ENCODE data around the gene C18orf54.

The C18orf54 gene

GRCh38 chr18:54387631-54388030 lies 29.9 kb downstream of the C18orf54 start:
- TF ChIP-seq CTCF (IDR thresholded peaks at IDR 0.05; ENCODE audit: low read depth, low read length) = no peak
- in situ Hi-C loops (cut with HindIII; ENCODE audit: low sequenced_read_pairs) = no loop called here
- DNase-seq (ENCODE audit: low read depth, low spot score) = no peak
- no peak overlapping the region for H3K4me3 ChIP-seq (ENCODE audit: low read depth, low read length)

- no peak for TF ChIP-seq CTCF (IDR thresholded peaks at IDR 0.05; ENCODE audit: low read depth, low read length)
- in situ Hi-C loops (cut with HindIII; ENCODE audit: low sequenced_read_pairs) = no loop called here
- DNase-seq (ENCODE audit: low read depth, low spot score) = peak; percentile 90
- H3K4me3 ChIP-seq (ENCODE audit: low read depth, low read length) = no peak overlapping the region
Observed at GRCh38 chr18:54388203-54389142, 30.8 kb downstream of the C18orf54 start.

GRCh38 chr18:54389143-54389505 lies 31.4 kb downstream of the C18orf54 start:
- TF ChIP-seq CTCF (IDR thresholded peaks at IDR 0.05; ENCODE audit: low read depth, low read length) = no peak
- H3K4me3 ChIP-seq (ENCODE audit: low read depth, low read length) = no peak overlapping the region
- DNase-seq (ENCODE audit: low read depth, low spot score) = no peak
- in situ Hi-C loops (cut with HindIII; ENCODE audit: low sequenced_read_pairs) = no loop called here

- DNase-seq (ENCODE audit: low read depth, low spot score) = no peak
- TF ChIP-seq CTCF (IDR thresholded peaks at IDR 0.05; ENCODE audit: low read depth, low read length) = no peak
- in situ Hi-C loops (cut with HindIII; ENCODE audit: low sequenced_read_pairs) = no loop called here
- no peak overlapping the region for H3K4me3 ChIP-seq (ENCODE audit: low read depth, low read length)
Observed at GRCh38 chr18:54390838-54391237, 33.1 kb downstream of the C18orf54 start.

GRCh38 chr18:54392543-54393023 lies 34.9 kb downstream of the C18orf54 start:
- DNase-seq (ENCODE audit: low read depth, low spot score) = peak; percentile 81
- no peak overlapping the region for H3K4me3 ChIP-seq (ENCODE audit: low read depth, low read length)
- TF ChIP-seq CTCF (IDR thresholded peaks at IDR 0.05; ENCODE audit: low read depth, low read length) = peak; percentile 65
- in situ Hi-C loops (cut with HindIII; ENCODE audit: low sequenced_read_pairs) = no loop called here

GRCh38 chr18:54393648-54394294 lies 36.1 kb downstream of the C18orf54 start:
- DNase-seq (ENCODE audit: low read depth, low spot score) = no peak
- in situ Hi-C loops (cut with HindIII; ENCODE audit: low sequenced_read_pairs) = no loop called here
- no peak overlapping the region for H3K4me3 ChIP-seq (ENCODE audit: low read depth, low read length)
- no peak for TF ChIP-seq CTCF (IDR thresholded peaks at IDR 0.05; ENCODE audit: low read depth, low read length)

Data from astrocyte of the spinal cord (primary cell).